ENCODE data around the gene PGLYRP1. TPM values are rescaled to one million over a fixed set of nuclear protein-coding genes. Genes with fewer than 3 reads are reported as not detected.

The PGLYRP1 gene
- total RNA-seq, 4 donors from 2014 or later = not detected

- no peak for TF ChIP-seq CTCF (IDR thresholded peaks at IDR 0.05; ENCODE audit: low read depth)
These were observed 23.2 kb downstream of the PGLYRP1 start for GRCh38 chr19:45999653-46000121.

- no peak for TF ChIP-seq CTCF (IDR thresholded peaks at IDR 0.05; ENCODE audit: low read depth)
These were observed 24.0 kb downstream of the PGLYRP1 start for GRCh38 chr19:45998834-45999233.

GRCh38 chr19:45996933-45997332 lies 25.9 kb downstream of the PGLYRP1 start:
- no peak for TF ChIP-seq CTCF (IDR thresholded peaks at IDR 0.05; ENCODE audit: low read depth)

- no peak for TF ChIP-seq CTCF (IDR thresholded peaks at IDR 0.05; ENCODE audit: low read depth)
These were observed 27.0 kb downstream of the PGLYRP1 start for GRCh38 chr19:45995715-45996385.

GRCh38 chr19:45994998-45995714 lies 27.7 kb downstream of the PGLYRP1 start, which contains the start of gene CCDC61:
Gene CCDC61, plus strand, starts transcription at chr19:45995467. Its CDS starts 7,552 bp downstream, at chr19:46003019.
- no peak for TF ChIP-seq CTCF (IDR thresholded peaks at IDR 0.05; ENCODE audit: low read depth)

GRCh38 chr19:45994456-45994997 lies 28.3 kb downstream of the PGLYRP1 start:
- no peak for TF ChIP-seq CTCF (IDR thresholded peaks at IDR 0.05; ENCODE audit: low read depth)

GRCh38 chr19:45990113-45990728 lies 32.6 kb downstream of the PGLYRP1 start:
- no peak for TF ChIP-seq CTCF (IDR thresholded peaks at IDR 0.05; ENCODE audit: low read depth)
